IMR-90 (cell line): ENCODE results near the gene TFB1M. TPM values are rescaled to one million over a fixed set of nuclear protein-coding genes. Genes with fewer than 3 reads are reported as not detected.
A peak's percentile ranks its signal among the peaks of the same experiment; 100 is the strongest.

ENCODE experiments used
- ATAC-seq: fragments of 200-7000 bp; cut with Tn5 transposase; 2 replicates; pipeline ENCODE4 v1.9.1; 2020; ENCODE audit warnings: low read depth, mild to moderate bottlenecking, moderate library complexity
- BruUV-seq: library from RNA; stranded (reverse); fragments of 400-500 nt; replicated peaks from 2 replicates; lab custom pipeline; 2021; lab: Mats Ljungman, UMichigan
- CTCF ChIA-PET: fragments of 300-600 bp; formaldehyde crosslinking; extraction: SDS; loops from one replicate; lab custom pipeline; 2021; ENCODE audit warnings: antibody characterized with exemption; lab: Yijun Ruan, JAX
- POLR2A ChIA-PET: fragments of 300-600 bp; sonication (Branson Sonifier 250); formaldehyde crosslinking; loops from one replicate; lab custom pipeline; 2022; ENCODE audit warnings: antibody characterized with exemption; ENCODE audit not compliant: unreplicated experiment; lab: Charles Lee
- DNase-seq: peaks from one replicate; pipeline ENCODE4 v3.0.0; 2013
- H2AFZ ChIP-seq: replicated peaks from 2 replicates; pipeline ENCODE3; 2013; ENCODE audit warnings: low read length, mild to moderate bottlenecking; ENCODE audit not compliant: poor library complexity
- H2AK5ac ChIP-seq: 2 replicates; pipeline ENCODE4 v1.6.1; 2013; ENCODE audit warnings: low read depth, low read length, inconsistent platforms
- H2AK9ac ChIP-seq: replicated peaks from 2 replicates; pipeline ENCODE3; 2013; ENCODE audit warnings: mild to moderate bottlenecking, low read depth, low read length, moderate library complexity; ENCODE audit not compliant: poor library complexity
- H2BK120ac ChIP-seq: 2 replicates; pipeline ENCODE4 v1.6.1; 2013; ENCODE audit warnings: low read depth, low read length, inconsistent platforms
- H2BK15ac ChIP-seq: 3 replicates; pipeline ENCODE4 v1.6.1; 2013; ENCODE audit warnings: low read depth, low read length, inconsistent platforms
- H2BK20ac ChIP-seq: 2 replicates; pipeline ENCODE4 v1.6.1; 2013; ENCODE audit warnings: low read depth, mild to moderate bottlenecking, inconsistent platforms, low read length, moderate library complexity
- H2BK5ac ChIP-seq: 2 replicates; pipeline ENCODE4 v1.6.1; 2013; ENCODE audit warnings: mild to moderate bottlenecking, low read depth, low read length, inconsistent platforms; ENCODE audit not compliant: poor library complexity, severe bottlenecking
- H3K14ac ChIP-seq: replicated peaks from 2 replicates; pipeline ENCODE4 v1.6.1; 2013; ENCODE audit warnings: low read depth, low read length, inconsistent platforms
- H3K18ac ChIP-seq: 2 replicates; pipeline ENCODE4 v1.6.1; 2013; ENCODE audit warnings: low read depth, low read length, control low read depth
- H3K23ac ChIP-seq: 2 replicates; pipeline ENCODE4 v1.6.1; 2013; ENCODE audit warnings: low read depth, low read length, inconsistent platforms
- H3K27ac ChIP-seq: 2 replicates; pipeline ENCODE4 v1.5.1; 2013; ENCODE audit warnings: mild to moderate bottlenecking, control low read depth, low read length; ENCODE audit not compliant: insufficient read depth
- H3K27me3 ChIP-seq: 2 replicates; pipeline ENCODE4 v1.6.1; 2013; ENCODE audit warnings: low read length; ENCODE audit not compliant: control insufficient read depth, insufficient read depth
- H3K36me3 ChIP-seq: 2 replicates; pipeline ENCODE4 v1.6.1; 2013; ENCODE audit warnings: low read length, mixed read lengths; ENCODE audit not compliant: control insufficient read depth, insufficient read depth
- H3K4ac ChIP-seq: 2 replicates; pipeline ENCODE4 v1.6.1; 2013; ENCODE audit warnings: low read depth, low read length, inconsistent platforms
- H3K4me1 ChIP-seq: 2 replicates; pipeline ENCODE4 v1.6.1; 2013; ENCODE audit warnings: low read length, mixed read lengths; ENCODE audit not compliant: control insufficient read depth, insufficient read depth
- H3K4me2 ChIP-seq: 2 replicates; pipeline ENCODE4 v1.6.1; 2013; ENCODE audit warnings: low read depth, mild to moderate bottlenecking, control low read depth, low read length, moderate library complexity
- H3K4me3 ChIP-seq: 2 replicates; pipeline ENCODE4 v1.5.1; 2013; ENCODE audit warnings: low read depth, mild to moderate bottlenecking, control low read depth, low read length, moderate library complexity; ENCODE audit not compliant: insufficient read depth
- H3K56ac ChIP-seq: 2 replicates; pipeline ENCODE4 v1.6.1; 2013; ENCODE audit warnings: low read length, inconsistent platforms; ENCODE audit not compliant: insufficient read depth; ENCODE audit errors: extremely low read depth
- H3K79me1 ChIP-seq, 2 experiments: 2 replicates each; pipeline ENCODE4 v1.6.1; 2013; ENCODE audit warnings: low read length in 2 of 2, inconsistent platforms in 1 of 2, low read depth in 1 of 2
- H3K9ac ChIP-seq: 2 replicates; pipeline ENCODE4 v1.6.1; 2013; ENCODE audit warnings: low read depth, low read length, control low read depth
- H3K9me1 ChIP-seq: 2 replicates; pipeline ENCODE4 v1.6.1; 2013; ENCODE audit warnings: low read length, inconsistent platforms; ENCODE audit not compliant: insufficient read depth
- H3K9me3 ChIP-seq: 2 replicates; pipeline ENCODE4 v1.6.1; 2013; ENCODE audit warnings: low read length; ENCODE audit not compliant: control insufficient read depth, insufficient read depth
- H4K20me1 ChIP-seq: 2 replicates; pipeline ENCODE4 v1.6.1; 2013; ENCODE audit warnings: low read length, inconsistent platforms; ENCODE audit not compliant: insufficient read depth
- H4K5ac ChIP-seq: 2 replicates; pipeline ENCODE4 v1.6.1; 2013; ENCODE audit warnings: mild to moderate bottlenecking, low read depth, low read length, control low read depth
- H4K8ac ChIP-seq, 2 experiments: 2 replicates each; pipeline ENCODE4 v1.6.1; 2013; ENCODE audit warnings: low read depth in 2 of 2, low read length in 2 of 2, control low read depth in 1 of 2, inconsistent platforms in 1 of 2
- H4K91ac ChIP-seq: 2 replicates; pipeline ENCODE4 v1.6.1; 2013; ENCODE audit warnings: low read depth, low read length, inconsistent platforms; ENCODE audit not compliant: insufficient read depth
- BHLHE40 ChIP-seq: fragments of 150-350 bp; IDR thresholded peaks from 2 replicates; pipeline ENCODE4 v1.6.1; 2016; ENCODE audit warnings: mild to moderate bottlenecking, low read depth, low read length
- CHD1 ChIP-seq: IDR thresholded peaks from 2 replicates; pipeline ENCODE4 v1.6.1; 2012; ENCODE audit warnings: low read depth, low read length, improper control_type of control experiment
- WGBS, 2 experiments: methylation state at CpG; one replicate each; pipeline versions ENCODE4 v1.1.5 to v1.1.7; 2013; ENCODE audit warnings: missing lambda C conversion rate in 2 of 2; ENCODE audit not compliant: insufficient read length in 1 of 2; ENCODE audit errors: extremely low coverage in 2 of 2; 5-methylcytosine and 5-hydroxymethylcytosine counted together
- dilution Hi-C: fragments of 300-500 bp; cut with HindIII; formaldehyde crosslinking; loops from one replicate; pipeline ENCODE4 v1.14.3; 2018; ENCODE audit warnings: low sequenced_read_pairs; ENCODE audit not compliant: unreplicated experiment
- in situ Hi-C: fragments of 300-500 bp; cut with MboI; formaldehyde crosslinking; loops from 3 replicates; pipeline ENCODE4 v1.14.3; 2019; ENCODE audit warnings: low sequenced_read_pairs, inconsistent platforms, mixed read lengths
- intact Hi-C: fragments of 100-400 bp; cut with micrococcal nuclease; formaldehyde crosslinking; loops from 2 replicates; pipeline ENCODE4 v1.10.0; 2022
- polyA plus RNA-seq, 3 experiments: library from polyadenylated mRNA; depleted of rRNA; stranded (reverse); fragments of >200 nt; gene quantifications; 2 replicates each; pipeline ENCODE4 v1.2.3, GENCODE V29; 2012; ENCODE audit warnings: low replicate concordance in 1 of 3
- total RNA-seq: library from RNA; depleted of rRNA; stranded (reverse); fragments of >200 nt; gene quantifications from 2 replicates; pipeline ENCODE4 v1.2.3, GENCODE V29; 2012

TFB1M gene
- total and polyA plus RNA-seq, 2 of the 4 experiments (the other 2 are of a cell fraction): 18.1 to 22.4 TPM

DNA sequence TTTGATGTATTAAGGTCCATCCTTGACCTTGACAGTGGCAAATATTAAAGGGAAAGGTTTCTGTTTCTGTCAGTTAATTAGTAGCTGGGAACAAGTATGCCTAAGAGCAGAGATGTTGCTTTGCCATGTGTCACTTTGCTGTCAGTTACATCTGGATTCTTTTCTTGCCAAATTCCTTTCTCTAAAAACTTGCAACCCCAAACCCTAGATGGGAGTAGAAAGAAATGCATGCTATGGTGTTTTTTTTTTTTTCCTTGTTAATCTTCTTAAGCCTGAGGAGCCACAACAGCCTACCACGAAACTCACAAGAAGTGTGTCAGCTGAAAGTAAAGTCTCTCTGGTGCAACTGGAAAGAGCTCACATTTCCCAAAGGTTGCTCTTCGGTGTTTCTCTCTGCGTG is 68.5 kb downstream of the TFB1M start:
- H3K4ac ChIP-seq: no peak overlapping the region; the same call in 1 of the 2 replicates
- TF ChIP-seq CHD1 (no peak), BHLHE40 (no peak)
- H2BK5ac ChIP-seq: no peak overlapping the region
- in situ Hi-C loops (loop anchor here (5.0 to 10.0 kb wide), 2 partner anchors 69 to 571 kb away; no protein-coding TSS in a partner anchor), intact Hi-C loops (no loop called here), dilution Hi-C loops (no loop called here)
- no peak overlapping the region for H2BK15ac ChIP-seq
- H2AK9ac ChIP-seq: peak overlapping the region; percentile 38
- POLR2A ChIA-PET: interaction anchor here (0.6 kb wide), 1 partner anchor 1473 kb away, joined by 6 read pairs; no protein-coding TSS in a partner anchor
- H2AK5ac ChIP-seq: no peak overlapping the region
- 0 out of 4 replicates have a peak, but pooled peaks cover 0 to 3% of the 10 kb centered on the region in 2 experiments for H3K79me1 ChIP-seq
- no peak overlapping the region for H4K5ac ChIP-seq
- H3K4me2 ChIP-seq: no peak overlapping the region
- no TSS peak for BruUV-seq
- H3K9me1 ChIP-seq: peaks cover 9% of the 10 kb centered on the region; the same call in 1 of the 2 replicates
- H3K4me3 ChIP-seq: no peak overlapping the region
- no peak overlapping the region for H2BK120ac ChIP-seq
- H2BK20ac ChIP-seq: no peak overlapping the region
- no CpG with 5 or more reads among the region's 3 CpGs for WGBS, 2 experiments
- H3K9me3 ChIP-seq: no peaks in the 10 kb centered on the region
- no peak overlapping the region for H2AFZ ChIP-seq
- no peak for ATAC-seq
- CTCF ChIA-PET: no interaction called here
- no peak overlapping the region for H4K91ac ChIP-seq
- H3K23ac ChIP-seq: peak overlapping the region; percentile 42; the same call in 1 of the 2 replicates
- no peaks in the 10 kb centered on the region for H3K27me3 ChIP-seq
- no peak overlapping the region for H3K14ac ChIP-seq
- H3K9ac ChIP-seq: no peak overlapping the region
- peaks cover 4% of the 10 kb centered on the region; the same call in 1 of the 2 replicates for H3K4me1 ChIP-seq
- no peak overlapping the region for H3K18ac ChIP-seq
- no peak for DNase-seq
- H3K27ac ChIP-seq: no peak overlapping the region; the same call in 1 of the 2 replicates
- peaks cover 3% of the 10 kb centered on the region; the same call in 1 of the 2 replicates for H3K36me3 ChIP-seq
- H4K20me1 ChIP-seq: no peaks in the 10 kb centered on the region
- H4K8ac ChIP-seq: no peak overlapping the region; a peak in 1 of 4 replicates
- H3K56ac ChIP-seq: no peak overlapping the region
